ACHN (cell line): Measurements from ENCODE around the gene SNX1.

Source experiments
- DNase-seq: peaks from one replicate; pipeline ENCODE4 v3.0.0-alpha.2; 2015
- in situ Hi-C: cut with HindIII; loops from 2 replicates; pipeline ENCODE4 v1.10.0; 2017; ENCODE audit warnings: low sequenced_read_pairs, low pct_ligation_motif_present, low pct_unique_long_range_greater_than_20kb

The SNX1 gene

DNA sequence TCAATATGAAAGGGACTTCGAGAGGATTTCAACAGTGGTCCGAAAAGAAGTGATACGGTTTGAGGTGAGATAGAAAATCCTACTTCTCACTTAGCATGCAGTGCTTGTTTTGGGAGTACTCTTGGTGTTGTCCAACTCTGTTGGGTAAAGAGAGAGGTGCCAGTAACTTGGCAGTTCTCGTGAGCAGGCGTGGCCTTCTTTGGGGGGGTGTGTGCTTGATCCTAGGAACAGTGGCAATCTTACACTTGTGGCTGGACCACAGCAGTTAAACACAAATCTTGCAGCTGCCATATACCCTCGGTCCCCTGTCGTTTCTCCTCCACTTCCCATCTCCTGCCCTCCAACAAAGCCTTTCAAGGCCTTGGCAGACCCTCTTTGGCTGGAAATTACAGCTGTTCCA is 40.6 kb downstream of the SNX1 start:
- DNase-seq, result no peak
- in situ Hi-C loops, result no loop called here

DNA sequence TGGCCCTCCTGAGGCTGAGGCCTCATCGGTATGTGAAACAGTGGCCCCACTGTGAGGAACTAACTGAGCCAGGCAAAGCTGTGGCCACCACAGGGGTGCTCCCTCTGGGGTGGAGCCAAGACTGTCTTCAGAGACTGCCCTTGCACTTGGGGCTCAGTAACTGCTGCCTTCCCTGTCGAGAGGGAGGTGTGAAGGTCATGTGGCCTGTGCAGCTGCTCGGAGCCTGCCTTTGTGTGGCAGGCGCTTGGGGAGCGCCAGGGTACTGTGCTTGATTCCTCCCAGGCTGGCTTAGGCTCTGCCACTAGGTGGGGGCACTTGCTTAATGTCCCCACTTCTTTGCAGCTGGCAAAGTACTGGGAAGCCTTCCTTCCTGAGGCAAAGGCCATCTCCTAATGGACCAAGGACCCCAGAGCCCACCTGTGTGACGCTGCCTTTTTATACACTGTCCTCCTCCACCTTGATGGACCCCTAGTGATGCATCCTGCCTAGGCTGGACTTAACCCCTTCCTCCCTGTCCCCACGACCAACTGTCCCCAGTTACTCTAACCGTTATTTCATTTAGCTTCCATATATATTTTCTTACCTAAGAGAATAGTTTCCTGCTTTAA is 41.5 kb downstream of the SNX1 start:
- in situ Hi-C loops, result no loop called here

DNA sequence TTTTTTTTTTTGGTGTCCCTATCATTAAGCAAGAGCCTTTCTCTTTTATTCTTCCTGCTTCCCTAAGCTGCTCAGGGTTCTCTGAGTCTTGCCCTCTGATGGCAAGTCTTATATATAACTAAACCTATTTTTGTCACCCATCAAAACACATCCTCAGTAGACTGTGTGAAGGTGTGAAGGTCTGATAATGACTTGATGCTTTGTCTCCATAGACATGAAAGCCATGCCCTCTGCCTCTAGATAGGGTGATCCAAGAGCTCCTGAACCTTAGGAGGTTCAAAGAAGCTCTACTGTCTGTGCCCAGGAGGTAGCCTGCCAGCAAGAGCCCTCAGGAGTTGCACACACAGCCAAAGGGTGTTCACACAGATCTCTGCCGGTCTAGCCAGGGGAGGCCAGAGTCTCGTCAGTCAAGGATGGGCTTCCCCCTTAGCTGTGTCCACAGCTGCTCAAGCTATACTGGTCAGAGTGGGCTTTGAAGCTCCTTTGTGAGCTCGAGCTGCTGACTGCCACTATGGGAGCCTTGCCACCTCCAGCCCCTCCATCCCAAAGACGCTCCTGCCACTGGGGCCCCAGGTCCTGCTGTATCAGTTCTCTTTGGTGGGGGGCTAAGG is 42.7 kb downstream of the SNX1 start:
- in situ Hi-C loops, result no loop called here
- no peak for DNase-seq

More for the DNA sequence above, 41.5 kb downstream of the SNX1 start:
- no peak for DNase-seq

DNA sequence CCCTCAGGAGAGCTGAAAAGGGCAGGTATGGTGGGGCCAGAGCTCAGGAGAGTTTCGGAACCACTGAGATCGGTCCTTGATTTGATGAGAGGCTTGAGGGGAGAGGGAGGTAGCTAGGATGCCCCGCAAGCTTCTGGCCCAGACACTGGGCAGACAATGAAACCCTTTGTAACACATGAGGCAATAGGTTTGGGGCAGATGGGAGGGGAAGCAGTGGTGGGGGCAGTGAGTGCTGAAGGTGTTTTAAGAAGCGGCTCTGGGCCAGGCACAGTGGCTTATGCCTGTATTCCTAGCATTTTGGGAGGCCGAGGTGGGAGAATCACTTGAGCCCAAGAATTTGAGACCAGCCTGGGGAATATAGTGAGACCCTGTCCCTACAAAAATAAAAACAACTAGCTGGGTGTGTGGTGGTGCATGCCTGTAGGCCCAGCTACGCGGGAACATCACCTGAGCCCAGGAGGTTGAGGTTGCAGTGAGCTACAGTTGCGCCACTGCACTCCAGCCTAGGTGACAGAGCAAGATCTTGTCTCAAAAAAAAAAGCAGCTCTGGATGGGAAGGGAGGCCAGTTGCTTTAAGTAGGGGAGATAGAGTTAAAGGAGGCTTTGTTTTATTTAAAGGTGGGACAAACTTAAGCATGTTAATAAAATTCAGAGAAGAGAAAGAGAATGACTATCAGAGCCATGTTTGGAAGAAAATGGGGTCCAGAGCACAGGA is 46.2 kb downstream of the SNX1 start:
- in situ Hi-C loops, result no loop called here
- DNase-seq, result no peak

DNA sequence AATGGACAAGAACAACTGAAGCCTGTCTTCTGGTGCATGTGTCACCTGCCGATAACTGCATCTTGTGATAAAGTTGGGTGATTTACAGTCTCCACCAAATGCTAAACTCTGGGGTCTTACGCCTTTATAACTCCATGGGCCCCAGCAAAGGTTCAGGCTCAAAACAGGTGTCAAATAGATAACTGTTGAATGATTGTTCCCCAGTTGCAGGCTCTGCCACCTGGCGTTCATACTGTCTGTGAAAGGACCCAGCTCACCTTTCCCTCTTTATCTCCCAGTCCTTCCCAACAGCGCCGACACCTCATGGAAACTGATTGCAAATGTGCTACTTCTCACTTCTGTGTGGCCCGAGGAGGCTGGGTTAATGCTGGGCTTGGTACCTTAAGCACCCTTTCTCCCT is 47.5 kb downstream of the SNX1 start:
- in situ Hi-C loops, result no loop called here
- DNase-seq, result no peak

DNA sequence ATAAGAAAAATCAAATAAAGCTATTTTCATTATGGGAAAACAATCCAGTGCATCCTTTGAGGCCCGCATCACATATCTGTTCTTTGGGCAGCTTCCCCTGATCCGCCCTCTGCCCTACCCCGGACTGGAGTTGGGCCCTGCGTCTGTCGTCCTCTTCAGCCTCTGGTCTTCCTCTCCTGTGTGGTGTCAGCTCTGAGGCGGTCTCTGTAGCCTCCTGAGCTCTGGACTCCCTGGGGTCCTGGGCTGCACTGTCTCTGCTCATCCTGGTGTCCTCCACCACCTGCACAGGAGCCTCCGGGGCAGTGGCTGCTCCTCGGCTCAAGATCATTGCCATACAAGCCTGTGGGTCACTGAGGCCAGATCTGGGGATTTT is 48.4 kb downstream of the SNX1 start:
- in situ Hi-C loops, result no loop called here
- no peak for DNase-seq

DNA sequence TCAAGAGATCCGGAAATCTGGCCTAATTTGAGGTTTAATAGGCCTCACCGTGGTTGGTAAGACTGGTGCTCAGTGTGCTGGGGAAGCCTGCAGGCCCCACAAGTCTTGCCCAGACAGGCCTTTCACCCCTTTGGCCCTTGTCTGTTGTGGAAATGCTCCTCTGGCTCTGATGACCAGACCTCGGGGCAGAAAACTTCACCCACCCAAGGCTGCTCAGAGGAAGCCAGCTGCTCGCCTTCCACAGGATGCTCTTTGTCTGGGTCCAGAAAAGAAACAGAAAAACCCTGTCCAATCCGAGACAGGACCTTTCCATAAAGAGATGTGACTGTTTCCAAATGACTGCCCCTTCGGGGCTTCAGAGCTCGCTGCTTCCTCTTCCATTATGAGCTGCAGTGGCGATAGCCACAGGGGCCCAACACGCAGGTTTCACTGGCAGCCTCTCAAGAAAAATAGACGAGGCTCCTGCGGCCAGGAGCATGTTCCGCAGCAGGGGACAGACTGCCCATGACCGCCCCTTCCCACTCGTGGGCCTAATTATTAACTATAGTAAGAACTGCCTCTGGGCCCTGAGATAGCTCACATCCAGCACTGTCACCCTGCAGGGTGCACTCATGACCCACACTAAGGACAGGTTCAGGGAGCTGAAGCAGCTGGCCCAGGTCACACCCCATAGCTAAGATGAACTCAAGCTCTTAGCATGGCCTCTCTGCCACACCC is 48.9 kb downstream of the SNX1 start:
- in situ Hi-C loops, result no loop called here
- no peak for DNase-seq

DNA sequence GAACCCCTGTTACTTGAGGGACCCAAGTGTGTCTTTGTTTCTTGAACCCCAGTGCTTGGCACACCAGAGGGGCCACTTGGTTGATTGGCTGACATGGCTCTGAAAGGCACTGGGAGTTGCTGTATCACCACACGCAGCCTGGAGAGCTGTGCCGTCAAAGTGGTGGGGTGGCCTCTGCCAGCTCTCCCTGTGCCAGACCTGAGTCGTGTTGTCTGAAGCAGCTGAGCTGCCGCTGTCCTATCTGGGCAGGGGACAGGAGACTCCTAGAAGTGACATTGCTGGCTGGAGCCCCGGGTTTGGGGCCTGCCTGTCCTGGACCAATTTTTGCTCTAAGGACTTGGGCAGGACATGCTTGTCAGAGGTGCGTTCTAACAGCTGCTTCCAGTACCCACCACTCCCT is 50.3 kb downstream of the SNX1 start:
- in situ Hi-C loops, result no loop called here
- no peak for DNase-seq

DNA sequence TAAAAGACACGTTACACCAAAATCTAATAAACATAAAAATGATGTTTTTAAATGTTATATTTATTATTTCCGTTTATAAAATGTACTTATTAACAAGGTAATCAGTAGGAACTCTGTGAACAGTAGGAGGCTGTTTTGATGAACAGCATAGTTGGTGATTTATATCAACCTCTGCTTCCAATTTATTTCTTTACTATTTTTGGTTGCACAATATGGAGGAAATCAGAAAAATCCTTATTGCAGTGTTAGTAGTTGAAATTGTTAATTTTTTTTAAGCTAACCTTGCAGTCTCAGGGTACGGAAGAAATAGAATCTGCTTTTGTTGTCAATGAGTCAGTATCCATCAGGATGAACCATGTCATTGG is 50.7 kb downstream of the SNX1 start:
- no peak for DNase-seq
- in situ Hi-C loops, result no loop called here

DNA sequence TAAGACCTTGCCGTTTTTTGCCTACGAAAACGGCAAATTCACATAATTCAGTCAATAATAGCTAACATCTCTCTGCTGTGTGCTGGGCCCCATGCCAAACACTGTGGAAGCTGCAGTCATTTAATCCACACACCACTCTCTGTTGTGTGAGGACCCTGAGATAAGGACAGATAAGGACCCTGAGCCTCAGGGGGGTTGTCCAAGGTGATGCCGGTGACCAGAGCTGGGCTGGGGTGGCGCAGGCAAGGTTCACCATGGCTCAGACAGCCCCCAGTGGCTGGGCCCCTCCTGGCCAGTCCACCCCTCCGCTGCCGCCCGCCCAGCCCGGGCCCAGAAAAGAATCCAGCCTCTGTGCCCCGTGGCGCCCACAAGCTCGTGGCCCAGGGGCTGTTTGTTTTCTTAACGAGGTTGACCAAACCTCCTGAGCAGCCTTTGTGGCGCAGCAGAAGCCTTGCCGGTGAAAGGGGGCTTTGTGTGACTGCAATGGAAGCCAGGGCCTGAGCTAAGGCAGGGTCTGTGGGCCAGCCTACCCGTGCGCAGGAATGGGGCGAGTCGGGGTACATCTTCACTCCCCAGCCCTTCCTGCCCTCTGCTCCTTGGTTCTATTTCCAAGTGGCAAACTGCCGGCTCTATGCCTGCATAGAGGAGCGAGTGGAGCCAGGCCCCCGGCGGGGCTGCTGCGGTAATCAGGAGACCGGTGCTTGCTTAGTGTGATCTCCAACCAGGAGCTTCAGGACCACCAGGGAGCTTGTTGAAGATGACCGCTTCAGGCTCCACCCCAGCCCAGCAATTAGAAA is 51.3 kb downstream of the SNX1 start:
- in situ Hi-C loops, result no loop called here
- DNase-seq, result no peak

DNA sequence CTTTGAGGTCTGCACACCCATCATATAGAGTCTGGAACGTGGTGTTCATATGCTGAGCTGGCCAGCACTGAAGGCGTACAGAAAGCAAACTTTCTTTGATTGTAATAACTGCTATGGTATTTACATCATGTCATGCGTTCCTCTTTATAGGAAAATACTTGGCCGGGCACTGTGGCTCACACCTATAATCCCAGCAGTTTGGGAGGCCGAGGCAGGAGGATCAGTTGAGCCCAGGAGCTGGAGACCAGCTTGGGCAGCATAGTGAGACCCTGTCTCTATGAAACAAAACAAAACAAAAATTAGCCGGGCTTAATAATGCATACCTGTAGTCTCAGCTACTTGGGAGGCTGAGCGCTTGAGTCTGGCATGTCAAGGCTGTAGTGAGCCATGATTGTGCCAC is 52.4 kb downstream of the SNX1 start:
- in situ Hi-C loops, result no loop called here
- DNase-seq, result no peak

DNA sequence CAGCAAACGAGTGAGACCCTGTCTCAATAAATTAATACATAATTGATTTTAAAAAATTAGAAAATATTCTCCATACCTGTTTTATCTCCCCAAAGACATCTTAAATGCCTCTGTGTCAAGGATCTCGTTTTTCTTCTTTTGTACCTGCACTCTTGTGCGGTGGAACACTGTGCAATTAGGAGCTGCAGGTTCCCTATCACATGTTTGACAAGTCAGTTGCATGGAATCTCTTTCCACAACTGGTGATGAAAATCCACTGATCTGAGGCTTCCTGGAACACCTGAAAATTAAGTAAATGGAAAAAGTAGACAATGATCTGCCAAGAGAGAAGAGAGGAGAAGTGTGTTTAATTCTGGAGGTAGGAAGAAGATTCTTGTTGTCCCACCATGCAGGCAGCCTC is 52.8 kb downstream of the SNX1 start:
- in situ Hi-C loops, result no loop called here
- no peak for DNase-seq

DNA sequence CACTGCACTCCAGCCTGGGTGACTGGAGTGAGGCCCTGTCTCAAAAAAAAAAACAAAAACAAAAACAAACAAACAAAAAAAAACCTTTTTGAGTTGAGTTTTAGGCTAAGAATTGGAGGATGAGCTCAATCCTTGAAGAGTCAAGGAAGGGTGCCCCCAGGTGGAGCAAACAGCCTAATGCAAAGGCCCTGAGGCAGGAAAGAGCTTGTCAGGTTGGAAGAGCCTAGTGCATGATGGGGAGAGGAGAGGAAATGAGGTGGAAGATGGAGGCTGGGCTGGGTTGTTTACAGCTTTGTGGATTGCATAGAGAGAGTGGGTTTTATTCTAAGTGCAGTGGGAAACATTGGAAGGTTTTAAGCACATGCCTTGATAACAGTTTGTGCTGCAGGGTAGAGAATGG is 53.6 kb downstream of the SNX1 start:
- no peak for DNase-seq

DNA sequence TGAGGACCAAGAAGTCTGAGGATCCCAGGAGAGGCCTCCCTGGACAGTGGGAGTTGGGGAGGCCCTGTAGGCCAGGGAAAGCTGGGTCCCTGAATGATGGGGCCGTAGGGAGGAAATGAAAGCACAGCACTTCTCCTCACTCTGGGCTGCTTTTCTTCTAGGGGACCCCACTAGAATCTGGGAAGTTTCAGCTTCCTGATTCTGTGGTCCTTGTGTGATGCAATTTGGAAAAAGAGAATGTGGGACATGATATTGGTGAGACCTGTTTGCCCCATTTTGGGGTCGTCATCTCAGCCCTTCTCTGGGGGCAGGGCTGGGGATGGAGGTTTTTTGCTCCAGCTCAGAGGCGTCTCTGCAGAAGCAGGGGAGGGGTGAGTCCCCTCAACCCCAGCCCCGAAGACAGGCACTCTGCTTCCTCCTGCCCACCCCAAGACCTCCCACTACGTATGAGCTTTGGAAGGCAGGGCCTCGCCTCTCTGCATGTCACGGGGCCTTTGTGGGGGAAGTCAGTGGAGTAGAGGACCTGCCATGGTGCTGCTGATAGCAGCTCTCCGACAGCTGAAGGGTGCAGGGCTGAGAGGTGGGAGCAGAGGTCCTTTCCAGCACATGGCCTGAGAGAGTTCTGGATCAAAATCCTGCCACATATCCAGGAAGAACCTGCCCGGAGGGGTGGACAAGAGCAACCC is 54.3 kb downstream of the SNX1 start:
- no peak for DNase-seq
- in situ Hi-C loops, result no loop called here

More for the DNA sequence above, 53.6 kb downstream of the SNX1 start:
- in situ Hi-C loops, result no loop called here

DNA sequence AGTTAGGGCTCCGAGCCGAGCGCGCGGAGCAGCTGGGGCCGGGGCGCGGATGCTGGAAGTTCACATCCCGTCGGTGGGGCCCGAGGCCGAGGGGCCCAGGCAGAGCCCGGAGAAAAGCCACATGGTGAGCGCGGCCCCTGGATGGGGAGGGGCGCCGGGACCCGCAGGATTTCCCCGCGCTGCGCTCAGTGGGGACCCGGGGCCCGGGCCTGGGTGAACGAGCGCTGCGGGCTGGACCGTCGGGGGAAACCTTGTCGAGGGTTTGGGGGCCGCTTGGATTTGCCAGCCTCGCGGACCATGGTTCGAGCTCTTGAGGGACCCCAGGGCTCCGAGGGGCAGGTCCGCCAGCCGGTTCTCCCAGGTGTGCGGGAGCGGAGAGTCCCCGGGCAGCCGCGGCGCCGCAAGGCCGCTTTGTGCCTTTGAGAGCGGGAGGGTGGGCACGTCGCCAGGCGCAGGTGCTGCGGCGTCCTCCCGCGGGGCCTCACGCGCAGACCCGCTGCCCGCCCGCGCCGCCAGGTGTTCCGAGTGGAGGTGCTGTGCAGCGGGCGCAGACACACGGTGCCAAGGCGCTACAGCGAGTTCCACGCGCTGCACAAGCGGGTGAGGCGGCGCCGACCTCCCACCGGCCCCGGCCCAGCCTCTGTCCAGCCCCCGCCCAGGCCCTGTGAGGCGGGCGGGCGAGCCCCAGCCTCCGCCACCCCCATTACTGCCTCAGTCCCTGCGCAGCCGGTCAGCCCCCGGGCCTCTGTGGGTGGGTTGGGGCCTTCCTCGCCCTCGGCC is 56.1 kb downstream of the SNX1 start, which contains the start of gene SNX22:
TSS of gene SNX22 (plus strand) at position 5 of the 780 bp plus-strand sequence. CDS start at position 50, 45 bp downstream.
- DNase-seq, result no peak

DNA sequence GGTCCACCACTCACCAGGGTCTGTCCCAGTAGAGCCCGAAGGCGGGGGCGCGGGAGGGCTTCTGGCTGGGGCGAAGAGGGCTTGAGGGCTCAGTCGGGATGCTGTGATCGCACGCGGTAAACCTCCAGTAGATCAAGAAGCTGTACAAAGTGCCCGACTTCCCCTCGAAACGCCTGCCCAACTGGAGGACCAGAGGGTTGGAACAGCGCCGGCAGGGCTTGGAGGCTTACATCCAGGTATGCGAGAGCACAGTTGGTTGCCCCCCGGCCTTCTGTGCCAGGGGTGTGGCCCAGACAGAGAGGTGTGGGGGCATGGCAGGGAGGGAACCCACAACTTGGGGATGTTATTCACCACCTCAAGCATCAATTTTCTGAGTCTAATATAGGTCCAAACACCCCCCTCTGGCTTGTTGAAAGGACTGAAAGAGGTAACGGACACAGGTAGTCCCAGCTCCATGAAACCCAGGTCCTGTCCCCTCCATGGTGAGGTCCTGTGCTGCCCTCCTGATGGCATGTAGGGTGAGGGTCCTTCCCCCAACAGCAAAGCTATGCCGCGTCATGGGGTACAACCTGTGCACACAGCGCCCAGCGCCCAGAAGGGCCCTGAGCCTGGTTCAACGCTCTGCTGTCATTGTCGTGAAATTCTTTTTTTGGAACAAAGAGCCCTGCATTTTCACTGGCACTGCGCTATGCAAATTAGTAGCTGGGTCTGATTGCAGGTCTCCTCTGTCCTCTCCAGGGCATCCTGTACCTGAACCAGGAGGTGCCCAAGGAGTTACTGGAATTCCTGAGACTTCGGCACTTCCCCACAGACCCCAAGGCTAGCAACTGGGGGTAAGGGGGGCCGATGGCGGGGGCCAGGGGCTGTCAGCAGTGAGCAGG is 57.0 kb downstream of the SNX1 start:
- in situ Hi-C loops, result no loop called here
- DNase-seq, result no peak

More for the DNA sequence above, 56.1 kb downstream of the SNX1 start, which contains the start of gene SNX22:
- in situ Hi-C loops, result no loop called here
